Activated T-cell treated with anti-CD3 and anti-CD28 coated beads for 24 hours (primary cell): Measurements from ENCODE around the gene TENM3.

ENCODE experiments used
- DNase-seq: peaks from one replicate; pipeline ENCODE4 v3.0.0-alpha.2; 2020; ENCODE audit warnings: low read depth

TENM3 gene

GRCh38 chr4:182629096-182629495 is 385.9 kb downstream of the TENM3 start:
- no peak for DNase-seq

GRCh38 chr4:182640491-182640890 is 397.3 kb downstream of the TENM3 start:
- DNase-seq, result no peak

- DNase-seq, result no peak
These were observed 397.7 kb downstream of the TENM3 start for GRCh38 chr4:182640932-182641331.

- DNase-seq, result no peak
These were observed 399.6 kb downstream of the TENM3 start for GRCh38 chr4:182642831-182643230.

- DNase-seq, result no peak
These were observed 400.8 kb downstream of the TENM3 start for GRCh38 chr4:182643801-182644682.

- no peak for DNase-seq
These were observed 401.5 kb downstream of the TENM3 start for GRCh38 chr4:182644683-182645050.

GRCh38 chr4:182645511-182645910 is 402.3 kb downstream of the TENM3 start:
- DNase-seq, result no peak

GRCh38 chr4:182647646-182648300 is 404.6 kb downstream of the TENM3 start:
- no peak for DNase-seq

- no peak for DNase-seq
These were observed 405.6 kb downstream of the TENM3 start for GRCh38 chr4:182648766-182649165.

GRCh38 chr4:182649698-182650477 is 406.7 kb downstream of the TENM3 start:
- no peak for DNase-seq

- no peak for DNase-seq
These were observed 410.4 kb downstream of the TENM3 start for GRCh38 chr4:182653596-182653995.

- no peak for DNase-seq
These were observed 412.1 kb downstream of the TENM3 start for GRCh38 chr4:182655340-182655739.

GRCh38 chr4:182662551-182662950 is 419.3 kb downstream of the TENM3 start:
- no peak for DNase-seq

GRCh38 chr4:182671231-182671630 is 428.0 kb downstream of the TENM3 start:
- DNase-seq, result no peak

GRCh38 chr4:182671749-182672148 is 428.5 kb downstream of the TENM3 start:
- DNase-seq, result no peak

GRCh38 chr4:182678590-182678989 is 435.4 kb downstream of the TENM3 start:
- DNase-seq, result no peak

- DNase-seq, result no peak
These were observed 436.3 kb downstream of the TENM3 start for GRCh38 chr4:182679533-182679932.

GRCh38 chr4:182680234-182680653 is 437.0 kb downstream of the TENM3 start:
- DNase-seq, result no peak

GRCh38 chr4:182683661-182684060 is 440.5 kb downstream of the TENM3 start:
- no peak for DNase-seq

GRCh38 chr4:182684796-182685195 is 441.6 kb downstream of the TENM3 start:
- DNase-seq, result no peak

- no peak for DNase-seq
These were observed 444.9 kb downstream of the TENM3 start for GRCh38 chr4:182688081-182688480.

GRCh38 chr4:182694551-182694950 is 451.3 kb downstream of the TENM3 start:
- no peak for DNase-seq

GRCh38 chr4:182695009-182695408 is 451.8 kb downstream of the TENM3 start:
- no peak for DNase-seq
